Measurements from ENCODE around the gene FIG4.
"Not testable (repeated sequence)": the region's sequence is repeated elsewhere in the genome, so short reads cannot be mapped to it uniquely, and the experiment has no call there.

FIG4 gene

DNA sequence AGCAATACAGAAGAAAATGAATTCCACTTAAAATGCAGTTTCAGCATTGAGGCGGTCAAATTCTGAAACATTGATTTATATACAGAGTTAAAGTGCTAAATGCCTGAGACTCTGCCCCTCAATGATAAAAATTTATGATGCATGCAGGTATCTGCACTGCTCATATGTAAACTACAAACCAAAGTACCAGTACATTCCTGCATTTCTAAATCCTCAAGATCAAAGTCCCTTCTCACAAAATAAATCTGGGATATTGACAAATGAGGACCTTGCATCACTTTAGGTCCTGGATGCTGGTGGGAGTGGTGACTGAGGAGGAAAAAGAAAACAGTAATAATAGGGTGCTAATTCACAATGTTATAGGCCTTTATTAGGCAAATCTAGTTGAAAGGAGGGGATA is 101.9 kb downstream of the FIG4 start:
- DNase-seq (ENCODE audit: insufficient read length, low spot score) (no peak), FAIRE-seq (no peak)

DNA sequence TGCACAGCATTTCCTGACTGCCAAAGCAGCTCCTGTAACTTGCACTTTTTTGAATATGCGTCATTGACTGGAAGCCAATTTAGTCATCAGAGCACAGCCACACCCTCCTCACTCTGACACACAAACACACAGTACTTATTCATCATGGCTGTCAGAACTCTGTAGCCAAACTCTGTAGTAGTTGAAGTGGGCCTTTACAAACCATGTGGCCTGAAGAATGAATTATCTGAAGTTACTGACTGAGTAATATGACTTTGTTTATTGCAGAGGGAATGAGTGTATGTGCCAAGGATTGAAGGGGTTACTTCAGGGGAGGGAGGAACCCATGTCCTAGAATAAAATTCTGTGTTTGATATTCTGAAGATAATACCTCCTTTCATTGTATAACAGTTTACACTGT is 102.7 kb downstream of the FIG4 start:
- DNase-seq (ENCODE audit: insufficient read length, low spot score) = no peak
- no peak for FAIRE-seq

DNA sequence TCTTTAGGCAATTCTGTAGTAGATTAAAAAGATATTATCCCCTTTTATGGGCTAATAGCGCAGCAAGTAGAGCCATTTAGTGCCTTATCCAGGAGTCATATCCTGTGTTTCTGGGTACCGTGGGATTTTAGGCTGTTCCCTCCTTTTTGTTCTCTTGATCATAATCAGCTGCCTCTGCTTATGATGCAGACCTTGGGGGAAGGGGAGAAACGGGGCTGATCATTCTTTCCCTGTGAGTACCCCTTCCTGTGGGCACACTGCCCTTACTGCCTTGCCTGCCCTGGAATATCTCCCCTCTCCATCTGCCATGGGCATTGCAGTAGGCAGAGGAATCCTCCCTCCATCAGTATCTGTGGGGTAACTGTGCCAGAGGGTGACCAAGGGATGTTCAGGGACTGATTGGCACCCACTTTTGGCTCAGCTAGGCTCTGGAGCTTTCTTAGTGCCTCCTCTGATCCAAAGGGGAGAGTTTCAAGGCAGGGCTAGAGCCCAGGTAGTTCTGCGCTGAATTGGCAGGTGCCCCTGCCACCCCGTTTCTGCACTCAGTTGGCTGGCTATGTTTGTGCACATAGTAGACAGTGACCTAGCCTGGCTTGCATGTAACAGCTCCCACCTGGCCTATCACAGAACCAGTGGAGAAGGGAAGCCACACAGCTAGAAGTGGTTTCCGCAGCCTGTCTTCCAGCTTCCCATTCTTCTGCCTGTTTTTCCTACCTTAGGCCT is 103.3 kb downstream of the FIG4 start:
- FAIRE-seq (no peak), DNase-seq (ENCODE audit: insufficient read length, low spot score) (no peak)

DNA sequence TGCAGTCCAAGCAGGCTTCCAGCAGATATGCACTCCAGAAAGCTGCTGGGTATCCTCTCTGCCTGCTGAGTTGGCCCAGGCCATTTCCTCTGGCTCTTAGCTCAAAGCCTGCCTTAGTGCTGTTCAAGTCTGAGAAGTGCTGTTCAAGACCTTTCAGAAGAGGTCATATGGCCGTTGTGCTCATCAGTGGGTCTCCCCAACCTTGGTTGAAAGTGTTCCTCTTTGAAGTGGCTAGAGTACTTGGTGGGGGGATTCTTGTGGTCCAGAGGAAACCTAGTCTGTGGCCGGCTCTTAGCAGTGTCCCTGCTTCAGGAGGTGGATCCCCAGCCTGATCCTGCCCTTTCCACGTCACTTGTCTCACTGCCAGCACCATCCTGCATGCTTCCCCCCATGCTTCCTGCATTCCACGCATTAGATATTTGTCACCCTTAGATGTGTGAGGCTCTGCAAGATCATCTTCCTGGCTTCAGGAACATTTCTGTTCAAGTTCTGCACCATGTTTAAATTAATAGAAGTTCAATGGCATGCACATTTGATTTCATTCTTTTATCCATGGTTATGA is 105.0 kb downstream of the FIG4 start:
- DNase-seq (ENCODE audit: insufficient read length, low spot score) (no peak), FAIRE-seq (no peak)

DNA sequence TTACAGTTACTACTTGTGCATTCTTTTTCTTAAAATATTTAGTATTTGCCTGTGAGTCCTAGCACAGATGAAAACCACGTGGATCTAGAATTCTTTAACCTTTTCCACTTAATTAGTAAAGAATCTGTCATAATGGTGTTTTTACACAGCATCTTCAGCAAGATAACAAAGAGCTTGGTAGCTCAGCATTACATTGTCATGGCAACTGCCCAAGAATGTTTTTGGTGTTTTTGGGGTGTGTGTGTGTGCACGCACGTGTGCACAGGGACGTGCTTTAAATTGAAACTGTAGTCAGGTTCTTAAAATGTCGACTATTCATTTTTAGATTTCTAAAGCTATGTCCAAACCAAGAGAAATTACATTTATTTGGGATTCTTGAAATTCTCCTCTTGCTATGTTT is 108.0 kb downstream of the FIG4 start:
- DNase-seq (ENCODE audit: insufficient read length, low spot score) (no peak), FAIRE-seq (no peak)

DNA sequence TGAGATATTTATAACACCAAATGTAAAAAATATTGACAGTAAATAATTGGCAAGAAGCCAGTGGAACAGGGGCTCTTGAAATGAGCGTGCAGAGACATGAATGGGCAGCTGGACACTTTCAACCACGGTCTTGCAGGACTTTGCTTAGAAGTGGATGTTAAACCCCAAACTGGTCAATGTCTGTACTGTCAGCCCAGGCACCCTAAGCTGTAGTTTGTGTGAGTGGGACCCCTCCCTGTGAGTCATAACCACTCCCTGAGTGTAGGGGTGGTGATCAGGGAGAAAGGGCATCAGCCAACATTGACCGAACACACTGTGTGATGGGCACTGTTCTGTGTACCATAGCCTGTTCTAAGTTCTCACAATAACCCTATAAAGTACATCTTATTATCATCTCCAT is 108.6 kb downstream of the FIG4 start:
- FAIRE-seq = no peak

DNA sequence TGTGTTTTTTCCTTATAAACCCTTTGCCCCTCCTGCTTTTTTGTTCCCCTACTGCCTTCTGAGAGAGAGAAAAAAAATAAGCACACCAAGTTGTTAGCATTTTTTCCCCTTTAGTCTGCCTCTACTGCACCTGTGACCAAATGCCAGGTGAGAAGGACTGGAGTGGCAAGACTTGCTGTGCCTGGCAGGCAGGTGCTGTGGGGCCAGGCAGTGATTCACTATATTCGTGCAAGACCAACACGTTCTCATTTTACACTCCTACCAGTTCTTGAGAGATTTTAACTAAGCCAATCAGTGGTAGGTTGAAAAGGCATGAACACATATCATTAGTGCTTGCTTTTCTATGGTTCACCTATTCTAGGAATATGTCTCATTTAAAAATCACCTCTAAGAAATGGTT is 109.7 kb downstream of the FIG4 start:
- FAIRE-seq = no peak
- DNase-seq (ENCODE audit: insufficient read length, low spot score) = no peak

More for the DNA sequence above, 108.6 kb downstream of the FIG4 start:
- no peak for DNase-seq (ENCODE audit: insufficient read length, low spot score)

DNA sequence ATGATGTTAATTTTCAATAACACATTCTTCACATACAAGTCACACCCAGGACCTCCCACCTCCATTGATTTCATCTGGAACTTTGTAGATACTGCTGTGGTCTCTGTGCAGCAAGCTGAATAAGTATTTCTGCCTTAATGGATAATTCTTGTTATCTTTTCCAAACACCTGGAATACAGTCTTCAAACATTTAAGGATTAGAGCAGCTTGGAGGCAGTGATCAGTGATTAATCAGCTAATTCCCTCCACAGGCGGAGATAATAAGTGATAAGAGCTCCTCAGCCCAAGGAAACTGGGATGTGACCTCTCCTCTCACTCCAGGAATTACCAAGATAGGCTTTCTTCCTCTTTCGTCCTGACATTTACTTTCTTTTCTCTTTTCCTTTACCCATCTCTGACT is 110.7 kb downstream of the FIG4 start:
- DNase-seq (ENCODE audit: insufficient read length, low spot score) = no peak
- no peak for FAIRE-seq

DNA sequence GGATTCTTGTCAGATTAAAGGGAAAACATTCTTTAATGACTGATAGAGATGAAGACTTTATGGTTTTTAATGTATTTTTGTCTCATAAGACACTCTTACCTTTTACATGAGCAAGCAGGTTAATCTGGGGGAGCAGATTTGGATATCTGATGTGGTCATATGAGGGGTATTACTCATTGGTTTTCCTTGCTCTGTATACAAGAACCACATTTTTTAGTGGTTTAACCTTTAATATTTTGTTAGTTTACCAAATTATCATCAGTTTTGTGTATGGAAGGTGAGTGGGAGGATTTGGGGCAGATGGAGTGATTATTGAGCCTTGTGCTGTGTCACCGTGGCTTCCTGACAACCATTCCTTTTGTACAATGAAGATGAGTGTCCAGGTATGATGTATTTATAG is 112.9 kb downstream of the FIG4 start:
- FAIRE-seq = no peak
- DNase-seq (ENCODE audit: insufficient read length, low spot score) = no peak

DNA sequence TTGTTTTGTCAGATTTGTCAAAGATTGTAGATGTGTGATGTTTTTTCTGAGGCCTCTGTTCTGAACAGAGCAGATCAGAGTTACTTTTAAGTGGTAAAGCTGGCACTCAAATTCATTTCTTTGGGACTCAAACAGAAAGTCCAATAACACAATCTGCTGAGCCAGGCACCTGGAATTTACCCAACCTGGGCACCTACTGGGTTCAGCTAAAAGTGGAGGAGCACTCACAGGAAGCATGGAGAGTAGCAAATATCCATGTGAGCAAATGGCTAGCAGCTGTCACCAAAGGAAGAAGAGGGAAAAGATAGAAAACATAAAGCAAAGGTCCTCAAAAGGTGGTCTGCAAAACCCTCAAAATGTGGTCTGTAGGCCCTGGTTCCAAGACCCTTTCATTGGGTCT is 116.8 kb downstream of the FIG4 start:
- DNase-seq (ENCODE audit: insufficient read length, low spot score) = no peak
- no peak for FAIRE-seq

DNA sequence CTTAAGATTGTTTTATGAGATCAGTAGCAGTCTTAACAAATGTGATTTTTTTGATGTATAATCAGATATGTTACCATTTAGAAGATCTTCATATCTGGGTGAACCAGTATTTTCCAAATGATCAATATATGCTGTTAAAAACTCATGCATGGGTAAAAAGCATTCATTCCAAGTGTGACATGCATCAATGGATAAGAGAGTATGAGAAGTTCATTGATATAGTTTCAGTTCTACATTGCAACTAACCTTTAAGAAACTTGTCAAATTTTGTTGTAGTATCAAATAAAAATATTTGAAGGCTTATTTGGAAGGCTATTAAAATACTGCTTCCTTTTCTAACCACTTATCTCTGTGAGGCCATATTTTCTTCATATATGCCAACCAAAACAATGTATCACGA is 117.7 kb downstream of the FIG4 start:
- no peak for FAIRE-seq
- no peak for DNase-seq (ENCODE audit: insufficient read length, low spot score)

DNA sequence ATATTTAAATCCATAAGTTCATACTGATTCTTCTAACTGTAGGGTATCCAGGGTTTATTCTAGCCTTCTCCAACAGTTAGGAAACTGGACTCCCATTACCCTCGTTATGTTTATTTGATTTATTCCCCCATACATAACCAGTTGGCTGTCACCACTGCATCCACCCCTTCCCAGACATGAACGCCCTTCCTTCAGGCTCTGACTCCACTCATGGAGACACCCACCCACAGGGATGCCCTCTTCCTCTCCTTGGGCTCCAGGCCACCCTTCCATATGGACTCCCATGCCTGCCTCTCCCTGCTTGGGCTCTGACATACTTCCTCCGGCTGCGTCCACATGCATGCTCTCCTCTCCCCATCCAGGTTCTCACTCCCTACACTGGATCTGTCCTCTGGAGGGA is 124.0 kb downstream of the FIG4 start:
- FAIRE-seq = no peak
- DNase-seq (ENCODE audit: insufficient read length, low spot score) = no peak

DNA sequence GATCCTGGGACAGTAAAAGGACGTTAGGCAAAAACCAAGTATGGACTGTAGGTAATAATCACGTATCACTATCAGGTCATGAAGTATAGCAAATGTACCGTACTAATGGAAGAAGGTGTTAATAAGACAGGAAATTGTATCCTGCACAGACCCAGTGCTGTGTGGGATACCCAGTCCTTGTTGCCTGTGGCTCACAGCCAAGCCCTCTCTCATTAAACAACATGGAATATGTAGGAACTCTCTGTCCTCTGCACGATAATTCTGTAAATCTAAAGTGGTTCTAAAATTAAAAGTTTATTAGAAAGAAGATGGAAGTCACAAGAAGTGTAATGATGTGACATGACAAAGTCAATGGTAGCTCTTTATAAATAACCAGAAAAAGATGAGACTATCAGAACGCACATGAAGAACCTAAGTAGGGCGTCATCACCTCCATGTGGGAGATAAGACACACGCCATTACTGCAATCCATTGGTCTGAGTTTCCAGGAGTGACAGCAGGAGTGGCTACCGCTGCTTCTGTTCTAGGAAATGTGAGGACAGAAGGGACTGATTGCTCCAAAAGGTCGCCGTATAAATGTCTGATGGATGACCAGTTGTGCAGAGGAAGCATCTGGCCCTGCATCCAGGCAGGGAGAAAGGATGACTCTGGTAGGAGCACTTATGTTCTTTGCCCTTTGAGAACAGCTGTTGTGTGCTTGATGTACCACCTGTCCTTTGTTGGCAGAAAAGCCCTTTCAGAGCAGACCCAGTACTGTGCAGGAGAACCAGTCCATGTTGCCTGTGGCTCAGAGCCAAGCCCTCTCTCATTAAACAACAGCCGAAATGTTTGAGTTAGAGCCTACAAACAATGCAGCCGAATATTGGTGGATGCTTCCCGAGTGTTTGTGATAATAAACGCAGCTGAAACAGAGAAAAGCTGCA is 125.6 kb downstream of the FIG4 start:
- DNase-seq (ENCODE audit: insufficient read length, low spot score) = no peak

DNA sequence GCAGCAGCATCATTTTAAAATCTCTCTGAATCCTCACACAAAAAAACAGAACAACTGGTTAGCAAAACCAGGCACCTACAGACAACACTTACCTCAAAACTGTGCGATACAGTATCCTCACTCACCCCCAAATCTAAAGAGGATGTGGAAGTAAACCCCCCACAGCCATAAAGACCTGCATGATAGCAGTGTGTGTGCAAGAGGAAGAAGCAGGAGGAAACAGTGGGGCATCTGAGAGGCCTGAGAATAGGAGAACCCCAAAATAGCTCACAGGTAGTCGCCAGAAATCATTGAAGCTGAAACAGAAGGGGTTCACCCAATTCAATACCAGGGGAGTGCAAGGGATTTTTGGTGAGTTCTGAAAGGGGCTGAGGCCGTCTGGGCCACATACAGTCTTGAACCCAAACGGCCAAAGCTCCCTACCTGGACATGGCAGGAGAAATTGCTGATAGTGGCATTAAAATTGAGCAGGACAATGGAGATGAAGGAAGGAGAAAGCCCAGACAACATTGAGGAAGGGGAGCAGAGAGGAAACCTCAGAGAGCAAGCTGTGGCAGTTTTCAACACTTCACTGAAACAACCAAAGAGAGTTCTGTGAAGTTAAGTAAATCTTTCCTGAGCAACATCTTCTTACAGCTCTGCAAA is 129.7 kb downstream of the FIG4 start:
- DNase-seq (ENCODE audit: insufficient read length, low spot score) = no peak
- FAIRE-seq = no peak

More for the DNA sequence above, 125.6 kb downstream of the FIG4 start:
- FAIRE-seq = no peak

DNA sequence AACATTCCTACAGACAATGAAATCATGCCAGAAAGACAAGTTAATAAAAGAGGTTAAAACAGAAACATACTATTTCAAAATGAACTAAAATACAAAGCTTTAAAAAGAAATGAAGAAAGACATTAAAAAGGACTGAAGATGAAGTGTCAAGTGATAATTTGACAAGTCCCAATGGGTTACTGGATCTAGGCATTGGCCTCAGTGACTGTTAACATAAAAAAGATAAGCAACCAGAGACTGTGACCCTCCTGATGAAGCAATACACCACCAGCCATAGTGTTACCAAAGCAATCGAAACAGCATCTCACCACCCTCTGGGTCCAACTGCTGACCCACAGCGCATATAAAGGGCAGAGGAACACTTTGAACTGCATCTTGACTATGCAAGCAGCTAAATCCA is 130.3 kb downstream of the FIG4 start:
- no peak for FAIRE-seq
- no peak for DNase-seq (ENCODE audit: insufficient read length, low spot score)

DNA sequence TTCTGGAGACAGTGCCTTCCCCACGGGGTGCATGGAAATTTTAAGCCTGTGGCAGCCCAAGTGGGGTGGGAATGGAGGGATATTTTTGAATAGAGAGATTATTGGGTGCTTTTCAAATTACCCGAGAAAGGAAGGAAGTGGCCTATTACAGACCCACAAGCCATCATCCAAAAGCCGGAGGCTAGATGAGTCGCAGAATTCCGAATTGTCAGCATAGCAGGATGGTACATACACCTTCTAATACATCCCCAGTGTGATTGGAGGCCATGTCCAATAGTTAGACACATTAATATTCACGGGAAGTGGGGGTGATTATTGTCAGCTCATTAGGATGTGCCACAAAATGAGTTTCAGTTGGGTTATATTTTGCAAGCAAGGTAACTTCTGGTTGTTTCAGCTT is 133.0 kb downstream of the FIG4 start:
- DNase-seq (ENCODE audit: insufficient read length, low spot score) = no peak
- FAIRE-seq = no peak

DNA sequence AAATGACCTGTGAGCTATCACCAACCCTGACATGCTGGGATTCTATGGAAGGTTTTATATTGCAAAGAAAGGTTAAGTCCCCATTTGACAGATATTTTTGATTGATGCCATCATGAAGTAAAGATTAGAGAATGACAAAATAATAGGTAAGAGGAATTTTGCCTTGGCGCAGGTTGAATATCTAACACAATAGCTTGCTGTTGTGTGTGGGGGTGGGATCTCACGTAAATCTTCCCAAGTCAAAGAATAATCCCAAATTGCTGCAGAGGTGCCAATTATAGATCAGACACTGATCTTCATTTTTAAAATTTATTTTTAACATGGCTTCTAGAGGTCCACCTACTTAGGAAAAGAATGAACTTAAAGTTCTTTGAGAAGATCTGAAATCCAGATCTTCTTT is 135.5 kb downstream of the FIG4 start:
- no peak for FAIRE-seq

DNA sequence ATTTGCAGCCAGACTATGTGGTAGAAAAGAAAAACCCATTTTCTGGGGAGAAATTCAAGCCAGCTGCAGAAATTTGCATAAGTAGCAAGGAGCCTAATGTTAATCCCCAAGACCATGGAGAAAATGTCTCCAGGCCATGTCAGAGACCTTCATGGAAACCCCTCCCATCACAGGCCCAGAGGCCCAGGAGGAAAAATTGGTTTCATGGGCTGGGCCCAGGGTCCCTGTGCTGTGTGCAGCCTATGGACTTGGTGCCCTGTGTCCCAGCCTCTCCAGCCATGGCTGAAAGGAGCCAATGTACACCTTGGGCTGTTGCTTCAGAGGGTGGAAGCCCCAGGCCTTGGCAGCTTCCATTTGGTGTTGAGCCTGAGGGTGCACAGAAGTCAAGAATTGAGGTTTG is 140.3 kb downstream of the FIG4 start:
- FAIRE-seq; DNase-seq (ENCODE audit: insufficient read length, low spot score): not testable (repeated sequence)

More for the DNA sequence above, 135.5 kb downstream of the FIG4 start:
- DNase-seq (ENCODE audit: insufficient read length, low spot score) = no peak

DNA sequence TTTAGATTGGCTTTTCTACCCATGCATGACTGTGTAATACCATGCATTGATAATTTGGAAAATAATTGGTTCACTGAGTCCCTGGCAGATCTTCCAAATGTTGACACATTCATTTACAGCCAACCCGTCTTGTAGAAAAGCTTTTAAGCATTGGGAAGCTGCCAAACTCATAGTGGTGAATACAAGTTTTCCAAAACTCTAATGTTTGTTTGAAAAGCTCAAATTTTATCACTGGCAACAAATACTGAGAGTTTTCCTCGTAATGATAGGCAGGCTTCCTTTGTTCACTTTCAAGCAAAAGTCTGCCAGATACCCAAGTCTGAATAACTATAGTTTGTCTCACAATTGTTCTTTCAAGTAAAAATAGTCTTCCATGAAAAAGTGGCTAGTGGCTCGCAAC is 143.0 kb downstream of the FIG4 start:
- no peak for FAIRE-seq

DNA sequence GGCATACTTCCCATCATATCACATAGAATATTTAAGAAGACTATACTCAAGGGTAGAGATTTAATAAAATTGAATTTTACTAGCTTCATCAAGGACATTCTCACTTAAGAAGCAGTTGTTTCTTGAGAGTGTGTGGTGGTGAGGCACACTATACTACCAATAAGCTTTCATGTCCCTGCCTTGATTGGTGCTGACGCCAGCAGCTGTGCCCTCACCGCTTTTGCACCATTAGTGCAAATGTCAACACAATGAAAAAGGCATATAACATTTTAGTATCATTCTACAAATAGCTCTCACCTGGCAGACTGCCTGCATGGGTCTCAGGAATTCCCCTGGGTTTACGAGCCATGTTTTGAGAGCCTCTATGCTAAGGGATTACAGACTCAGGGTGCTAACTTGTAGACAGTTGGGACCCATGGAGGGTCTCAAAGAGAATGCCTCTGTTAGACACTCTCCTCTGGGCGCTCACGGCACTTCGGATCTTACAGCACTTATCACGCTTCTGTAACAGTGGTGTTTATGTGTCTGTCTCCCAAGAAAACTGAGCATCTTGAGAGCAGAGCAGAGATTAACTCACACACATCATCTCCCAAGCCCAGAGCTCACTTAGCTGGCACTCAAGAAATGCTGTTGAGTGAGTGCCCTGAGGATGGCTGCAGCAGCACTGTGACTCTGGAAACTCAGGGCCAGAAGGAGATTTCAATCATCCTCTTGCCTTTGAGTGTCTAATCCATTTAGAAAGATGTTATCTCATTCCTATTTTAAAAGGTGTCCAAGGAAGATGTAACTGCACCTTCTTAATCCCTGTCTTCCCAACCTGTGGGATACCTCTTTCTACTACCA is 143.7 kb downstream of the FIG4 start:
- DNase-seq (ENCODE audit: insufficient read length, low spot score) (no peak), FAIRE-seq (no peak)

More for the DNA sequence above, 143.0 kb downstream of the FIG4 start:
- DNase-seq (ENCODE audit: insufficient read length, low spot score) = no peak

Measured in GM19239 (cell line).